NCI-H82 treated with DMSO at 0.1 percent for 48 hours (cell line): ENCODE data around the gene IL27RA.
A peak's percentile ranks its signal among the peaks of the same experiment; 100 is the strongest.
"Not testable (repeated sequence)": the region's sequence is repeated elsewhere in the genome, so short reads cannot be mapped to it uniquely, and the experiment has no call there.

Source experiments
- DNase-seq: peaks from one replicate; lab custom pipeline; 2025; ENCODE audit not compliant: unreplicated experiment; lab: John Stamatoyannopoulos, UW

The IL27RA gene

DNA sequence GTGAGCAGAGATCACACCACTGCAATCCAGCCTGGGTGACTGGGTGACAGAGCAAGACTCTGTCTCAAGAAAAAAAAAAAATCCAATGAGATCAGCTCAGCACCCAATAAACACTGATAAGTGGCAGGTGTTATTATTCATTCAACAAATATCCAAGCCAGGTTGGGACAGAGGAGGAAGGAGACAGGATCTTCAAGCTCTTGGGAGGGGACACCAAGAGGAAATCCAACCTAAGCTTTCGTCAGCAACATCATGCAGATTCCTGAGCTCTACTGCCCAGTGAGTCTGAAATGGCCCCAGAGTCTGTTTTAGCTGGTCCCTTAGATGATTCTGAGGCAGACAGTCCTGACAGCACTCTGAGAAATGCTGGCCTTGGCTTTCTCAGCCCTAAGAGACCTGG is 33.1 kb upstream of the IL27RA start:
- DNase-seq = no peak

DNA sequence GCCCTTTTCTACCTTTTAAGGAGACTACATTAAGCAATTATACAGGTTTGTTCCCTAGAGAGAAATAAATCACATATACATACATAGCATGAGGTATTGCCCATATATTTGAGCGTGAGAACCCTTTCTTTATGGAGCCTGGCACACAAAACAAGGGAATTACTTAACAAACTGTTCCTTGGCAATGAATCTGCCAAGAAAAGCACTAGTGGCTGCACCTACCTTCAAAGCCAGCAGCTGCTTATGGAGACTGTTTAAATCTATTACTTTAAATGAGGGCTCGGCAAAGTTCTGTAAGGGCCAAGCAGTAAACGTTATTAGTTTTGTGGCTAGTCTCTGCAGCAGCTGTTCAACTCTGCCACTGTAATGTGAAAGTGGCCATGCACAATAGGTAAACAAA is 32.5 kb upstream of the IL27RA start:
- no peak for DNase-seq

DNA sequence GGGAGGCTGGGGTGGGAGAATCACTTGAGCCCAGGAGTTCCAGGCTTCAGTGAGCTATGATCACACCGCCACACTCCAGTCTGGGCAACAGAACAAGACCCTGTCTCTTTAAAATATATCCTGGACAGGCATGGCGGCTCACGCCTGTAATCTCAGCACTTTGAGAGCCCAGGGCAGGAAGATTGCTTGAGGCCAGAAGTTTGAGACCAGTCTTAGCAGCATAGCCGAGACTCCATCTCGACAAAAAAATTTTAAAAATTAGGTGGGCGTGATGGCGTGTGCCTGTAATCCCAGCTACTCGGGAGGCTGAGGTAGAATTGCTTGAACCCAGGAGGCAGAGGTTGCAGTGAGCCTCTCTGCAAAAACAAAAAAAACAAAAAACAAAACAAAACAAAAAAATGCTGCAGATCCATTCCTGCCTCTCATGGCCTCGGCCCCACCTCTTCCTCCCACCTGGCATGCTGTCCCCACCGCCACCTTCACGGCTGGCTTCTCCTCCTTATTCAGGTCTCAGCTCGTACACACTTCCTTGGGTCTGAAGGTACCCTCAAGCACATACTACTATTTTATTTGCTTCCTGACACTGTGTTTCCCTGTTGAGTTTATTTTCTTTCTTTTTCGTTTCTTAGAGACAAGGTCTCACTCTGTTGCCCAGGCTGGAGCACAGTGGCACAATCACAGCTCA is 30.7 kb upstream of the IL27RA start:
- no peak for DNase-seq

DNA sequence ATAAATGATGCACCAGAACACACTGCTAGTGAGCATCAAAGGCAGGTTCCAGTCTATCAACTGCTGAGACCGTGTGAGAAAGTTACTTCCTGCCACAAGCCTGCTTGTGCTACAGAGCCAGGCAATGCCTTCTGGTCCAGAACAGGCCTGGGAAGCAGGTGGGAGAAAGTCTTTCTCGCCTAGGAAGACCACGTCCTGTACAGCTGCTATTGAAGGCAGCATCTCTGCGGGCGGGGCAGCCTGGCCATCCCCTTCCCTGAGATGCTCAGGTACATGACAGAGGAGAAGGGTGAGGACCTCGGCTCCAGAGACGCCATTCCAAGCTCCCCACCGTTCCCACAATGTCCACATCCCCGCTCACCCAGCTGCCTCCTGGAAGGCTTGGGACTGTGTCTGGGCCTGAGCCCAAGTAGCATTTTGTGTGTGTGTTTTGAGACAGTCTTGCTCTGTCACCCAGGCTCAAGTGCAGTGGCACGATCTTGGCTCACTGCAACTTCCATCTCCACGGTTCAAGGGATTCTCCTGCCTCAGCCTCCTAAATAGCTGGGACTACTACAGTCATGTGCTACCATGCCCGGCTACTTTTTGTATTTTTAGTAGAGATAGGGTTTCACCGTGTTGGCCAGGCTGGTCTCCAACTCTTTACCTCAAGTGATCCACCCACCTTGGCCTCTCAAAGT is 28.9 kb upstream of the IL27RA start:
- no peak for DNase-seq

DNA sequence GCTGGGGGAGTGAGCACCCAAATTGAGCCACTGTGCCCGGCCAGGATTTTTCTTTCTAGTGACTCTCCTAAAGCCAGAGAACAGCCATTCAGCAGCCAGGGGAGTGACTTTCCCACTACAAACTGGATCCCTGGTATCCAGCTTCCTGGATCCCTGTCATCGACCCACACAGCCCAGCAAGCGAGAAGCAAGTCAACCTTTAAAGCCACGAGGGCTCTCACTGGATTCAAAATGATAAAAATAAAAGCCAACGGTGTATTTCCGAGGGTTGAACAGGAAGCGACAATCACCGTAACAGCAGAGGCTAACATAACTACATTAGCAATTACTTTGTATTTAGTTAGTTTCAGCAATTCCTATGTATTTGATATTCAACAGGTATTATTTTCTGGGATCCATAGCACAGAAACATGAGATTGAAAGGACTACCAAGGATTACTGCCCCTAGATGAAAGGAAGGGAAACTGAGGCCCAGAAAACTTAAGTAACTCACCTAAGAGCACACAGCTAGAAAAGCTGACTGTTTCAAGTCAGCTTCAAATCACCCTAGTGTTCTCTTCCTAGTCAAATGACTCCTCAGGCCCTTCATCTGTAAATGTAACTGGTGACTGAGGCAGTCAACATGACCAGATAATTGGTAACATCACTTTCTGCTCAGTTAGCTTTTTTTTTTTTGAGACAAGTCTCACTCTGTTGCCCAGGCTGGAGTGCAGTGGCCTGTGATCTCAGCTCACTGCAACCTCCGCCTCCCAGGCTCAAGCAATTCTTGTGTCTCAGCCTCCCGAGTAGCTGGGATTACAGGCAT is 28.1 kb upstream of the IL27RA start:
- DNase-seq = no peak

DNA sequence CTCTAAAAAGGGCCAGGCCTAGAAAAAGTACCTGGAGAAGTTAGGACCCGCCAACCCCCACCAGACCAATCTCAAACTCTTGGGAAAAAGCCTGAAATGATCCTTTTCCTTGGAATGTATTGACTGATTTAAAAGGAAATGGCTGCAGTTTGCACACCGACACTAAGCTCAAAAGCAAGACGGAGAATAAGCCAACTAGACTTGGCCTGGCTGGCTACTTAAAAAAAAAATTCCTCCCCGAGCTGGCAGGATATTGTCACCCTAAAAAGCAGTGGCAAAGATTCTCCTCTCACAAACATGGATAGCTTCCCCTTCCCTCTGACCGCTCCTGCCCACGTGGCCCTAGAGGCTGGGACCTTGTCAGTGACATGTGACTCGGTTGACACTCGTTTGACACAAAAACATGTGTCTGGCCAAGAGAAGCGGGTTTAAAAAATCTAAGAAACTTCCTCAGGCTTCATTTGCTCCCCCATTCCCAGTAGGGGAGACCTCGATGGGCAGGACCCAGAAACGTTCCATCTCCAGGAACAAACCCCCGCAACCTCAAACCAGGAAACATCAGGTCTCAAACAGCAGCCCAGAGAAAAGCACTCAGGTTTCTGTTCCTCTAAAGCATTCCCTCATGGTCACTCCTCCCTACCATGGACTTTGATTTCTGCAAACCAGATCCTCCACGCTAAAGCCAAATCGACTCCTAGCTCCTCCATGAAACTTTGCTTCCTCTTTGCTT is 26.8 kb upstream of the IL27RA start:
- no peak for DNase-seq

DNA sequence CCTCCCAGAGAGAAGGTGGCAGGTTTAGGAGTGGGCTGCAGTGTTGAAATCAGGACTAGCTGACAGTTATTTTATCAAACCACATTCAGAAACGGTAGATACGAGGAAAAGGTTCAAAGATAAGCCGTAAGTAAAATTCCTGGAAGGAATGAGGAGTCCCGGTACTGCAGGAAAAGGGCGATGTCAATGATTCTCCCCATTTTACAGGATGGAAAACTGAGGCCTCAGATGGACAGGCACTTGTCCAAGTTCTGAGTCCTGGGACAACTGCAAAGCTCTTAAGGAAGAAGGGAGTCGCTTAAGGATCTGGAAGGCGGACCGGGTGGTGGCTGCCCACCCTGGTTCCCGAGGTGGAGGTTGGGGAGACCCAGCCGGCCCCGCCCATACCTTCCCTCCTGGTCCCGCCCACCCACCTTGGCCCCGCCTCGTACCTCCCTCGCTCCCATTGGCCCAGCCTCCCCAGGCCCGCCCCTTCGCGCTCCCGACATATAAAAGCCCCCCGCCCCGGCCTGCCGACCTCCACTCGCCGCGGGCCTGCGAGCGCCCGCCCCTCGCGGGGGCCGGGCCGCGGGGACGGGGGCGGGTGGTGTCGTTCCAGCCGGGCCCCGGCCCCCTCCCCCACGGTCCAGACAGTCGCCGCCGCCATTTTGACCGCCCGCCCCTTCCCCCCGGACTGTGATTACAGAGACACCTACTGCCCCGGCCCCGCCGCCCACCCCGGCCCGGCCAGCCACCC is 26.0 kb upstream of the IL27RA start:
- peak; percentile 68 for DNase-seq

DNA sequence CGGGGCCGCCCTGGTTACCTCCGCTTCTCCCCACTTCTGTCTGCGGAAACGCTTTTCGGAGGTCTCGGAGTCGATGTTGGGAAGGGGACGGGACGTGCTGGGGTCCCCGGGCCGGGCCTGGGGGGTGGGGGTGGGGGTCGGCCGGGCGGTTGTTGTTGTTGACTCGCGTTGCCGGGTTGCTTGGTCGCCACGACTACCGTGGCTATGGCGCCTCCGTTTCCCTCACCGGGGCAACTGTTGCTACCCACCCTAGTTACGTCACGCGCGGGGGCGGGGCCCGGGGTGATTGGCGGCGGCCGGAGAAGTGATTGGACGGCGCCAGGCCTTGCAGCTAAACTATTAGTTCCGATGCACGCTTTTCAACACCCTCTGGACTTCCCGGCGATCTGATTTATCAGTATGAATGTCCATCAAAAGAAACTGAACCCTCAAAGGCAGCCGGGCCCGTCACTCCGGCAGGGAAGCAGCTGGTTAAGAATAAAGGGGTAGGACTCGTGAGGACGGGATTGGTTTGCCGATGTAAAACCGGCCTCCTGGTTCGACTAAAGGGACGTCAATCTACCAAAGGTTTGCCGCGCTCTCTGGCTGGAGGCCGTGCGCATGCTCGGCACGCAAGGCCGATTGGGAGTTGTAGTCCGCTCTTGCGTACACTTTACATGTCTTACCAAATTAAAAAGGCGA is 25.3 kb upstream of the IL27RA start, which contains the start of gene RFX1:
TSS of gene RFX1 (minus strand) at position 236 of the 681 bp plus-strand sequence. CDS start 12,477 bp downstream, outside the sequence.
- DNase-seq = peak; percentile 100

DNA sequence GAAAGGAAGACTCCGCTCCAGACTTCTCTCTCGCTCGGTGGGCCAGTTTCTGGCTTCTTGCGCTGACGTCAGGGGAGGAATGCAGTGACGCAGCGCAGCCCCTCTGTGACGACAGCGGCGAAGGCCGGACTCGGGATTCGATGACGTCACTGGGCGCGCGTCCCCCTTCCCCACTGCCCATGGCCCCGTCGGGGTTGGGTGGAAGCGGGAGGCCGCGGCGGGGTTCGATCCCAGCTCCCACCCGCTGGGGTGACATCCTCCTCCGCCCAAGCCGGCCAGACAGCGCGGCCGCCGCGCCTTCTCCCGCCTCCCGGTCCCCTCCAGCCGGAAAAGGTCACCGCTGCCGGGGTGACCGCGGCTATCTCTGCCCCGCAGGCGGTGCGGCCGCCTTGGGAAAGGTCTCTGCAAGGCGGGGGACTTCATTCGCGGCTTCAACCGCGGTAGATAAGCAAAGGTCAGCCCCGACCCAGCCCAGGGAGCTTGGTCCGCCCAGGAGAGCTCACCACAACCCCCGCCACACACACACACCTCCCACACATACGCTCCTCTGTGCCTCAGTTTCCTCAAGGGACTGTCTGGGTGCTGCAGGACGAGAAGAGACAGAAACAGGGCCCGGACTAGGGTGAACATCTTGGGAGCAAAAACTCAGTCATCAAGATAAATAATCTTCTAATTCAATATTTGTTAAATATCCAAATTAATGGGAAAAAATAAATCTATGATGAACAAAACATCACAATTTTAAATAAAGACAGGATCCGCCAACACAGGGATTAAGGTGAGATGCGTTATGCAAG is 24.6 kb upstream of the IL27RA start:
- no peak for DNase-seq

DNA sequence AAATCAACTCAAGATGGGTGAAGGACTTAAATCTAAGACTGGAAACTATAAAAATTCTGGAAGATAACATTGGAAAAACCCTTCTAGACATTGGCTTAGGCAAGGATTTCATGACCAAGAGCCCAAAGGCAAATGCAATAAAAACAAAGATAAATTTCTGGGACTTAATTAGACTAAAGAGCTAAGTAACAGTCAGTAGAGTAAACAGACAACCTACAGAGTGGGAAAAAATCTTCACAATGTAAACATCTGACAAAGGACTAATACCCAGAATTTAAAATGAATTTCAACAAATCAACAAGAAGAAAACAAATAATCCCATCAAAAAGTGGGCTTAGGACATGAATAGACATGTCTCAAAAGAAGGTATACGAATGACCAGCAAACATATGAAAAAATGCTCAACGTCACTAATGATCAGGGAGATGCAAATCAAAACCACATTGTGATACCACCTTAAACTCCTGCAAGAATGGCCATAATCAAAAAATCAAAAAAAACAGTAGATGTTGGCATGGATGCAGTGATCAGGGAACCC is 19.1 kb upstream of the IL27RA start:
- DNase-seq = no peak

DNA sequence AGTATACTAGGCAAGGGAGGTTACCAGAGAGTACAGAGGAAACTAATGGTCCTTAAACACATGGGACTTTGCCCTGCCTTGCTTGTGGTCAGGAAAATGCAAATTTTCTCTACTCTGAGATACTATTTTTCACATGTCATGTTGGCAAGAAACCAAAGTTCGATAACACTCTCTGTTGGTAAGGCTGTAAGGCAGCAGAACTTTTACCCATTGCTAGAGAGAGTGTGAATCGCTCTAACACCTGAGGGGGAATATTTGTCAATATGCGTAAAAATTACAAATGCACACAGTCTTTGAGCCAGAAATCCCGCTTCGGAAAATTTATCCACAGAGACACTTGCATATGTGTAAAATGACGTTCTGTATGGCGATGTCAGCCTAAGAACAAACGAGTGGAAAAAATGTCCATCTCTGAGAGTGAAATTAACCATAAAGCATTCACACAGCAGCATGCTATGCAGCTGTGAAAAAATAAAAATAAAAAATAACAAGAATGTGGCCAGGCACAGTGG is 16.0 kb upstream of the IL27RA start:
- DNase-seq = no peak

DNA sequence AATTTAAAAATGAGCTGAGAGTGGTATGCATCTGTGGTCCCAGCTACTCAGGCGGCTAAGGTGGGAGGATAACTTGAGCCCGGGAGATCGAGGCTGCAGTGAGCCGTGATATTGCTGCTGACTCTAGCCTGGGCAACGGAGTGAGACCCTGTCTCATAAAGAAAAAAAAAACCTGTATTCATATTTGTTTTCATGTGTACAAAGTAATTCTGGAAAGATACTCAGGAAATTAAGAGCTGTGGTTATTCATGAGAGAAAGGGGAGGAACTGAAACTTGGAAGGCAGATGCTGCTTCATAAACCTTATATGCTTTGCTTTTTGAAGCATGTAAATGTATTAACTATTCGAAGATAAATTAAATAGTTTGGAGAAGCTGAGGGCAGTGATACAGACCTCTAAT is 12.5 kb upstream of the IL27RA start:
- no peak for DNase-seq

DNA sequence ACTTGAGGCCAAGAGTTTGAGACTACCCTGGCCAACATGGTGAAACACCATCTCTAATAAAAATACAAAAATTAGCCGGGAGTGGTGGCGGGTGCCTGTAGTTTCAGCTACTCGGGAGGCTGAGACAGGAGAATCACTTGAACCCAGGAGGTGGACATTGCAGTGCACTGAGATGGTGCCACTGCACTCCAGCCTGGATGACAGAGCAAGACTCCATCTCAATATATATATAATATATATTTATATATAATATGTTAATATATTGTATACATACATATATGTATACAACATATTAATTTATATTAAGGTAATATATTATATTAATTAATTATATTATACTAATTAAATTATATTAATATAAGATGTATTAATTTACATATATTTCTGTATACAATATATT is 11.8 kb upstream of the IL27RA start:
- DNase-seq = not testable (repeated sequence)

DNA sequence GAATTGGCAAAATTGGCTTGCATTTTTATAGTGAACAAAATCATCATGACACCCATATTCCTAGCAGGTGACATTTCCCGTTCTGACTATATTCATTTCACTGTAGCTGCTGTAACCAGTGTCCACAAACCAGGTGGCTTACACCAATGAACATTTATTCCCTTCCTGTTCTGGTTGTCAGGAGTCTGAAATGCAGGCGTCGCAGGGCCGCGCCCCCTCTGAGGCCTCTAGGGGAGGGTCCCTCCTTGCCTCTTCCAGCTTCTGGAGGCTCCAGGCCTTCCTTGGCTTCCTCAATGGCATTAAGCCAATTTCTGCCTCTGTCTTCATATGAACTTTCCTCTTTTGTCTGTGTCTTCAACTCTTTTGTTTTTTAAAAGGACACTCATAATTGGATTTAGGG is 10.1 kb upstream of the IL27RA start:
- DNase-seq = peak; percentile 50

DNA sequence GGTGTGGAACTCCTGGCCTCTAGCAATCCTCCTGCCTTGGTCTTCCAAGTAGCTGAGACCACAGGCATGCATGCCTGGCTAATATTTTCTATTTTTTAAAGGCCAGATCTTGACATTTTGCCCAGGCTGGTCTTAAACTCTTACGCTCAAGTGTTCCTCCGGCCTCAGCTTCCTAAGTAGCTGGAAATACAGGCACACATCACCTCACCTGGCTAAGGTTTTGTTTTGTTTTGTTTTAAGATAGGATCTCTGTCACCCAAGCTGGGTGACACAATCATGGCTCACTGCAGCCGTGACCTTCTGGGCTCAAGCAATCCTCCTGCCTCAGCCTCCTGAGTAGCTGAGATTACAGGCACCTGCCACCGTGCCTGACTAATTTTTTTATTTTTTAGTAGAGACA is 9.1 kb upstream of the IL27RA start:
- DNase-seq = no peak

DNA sequence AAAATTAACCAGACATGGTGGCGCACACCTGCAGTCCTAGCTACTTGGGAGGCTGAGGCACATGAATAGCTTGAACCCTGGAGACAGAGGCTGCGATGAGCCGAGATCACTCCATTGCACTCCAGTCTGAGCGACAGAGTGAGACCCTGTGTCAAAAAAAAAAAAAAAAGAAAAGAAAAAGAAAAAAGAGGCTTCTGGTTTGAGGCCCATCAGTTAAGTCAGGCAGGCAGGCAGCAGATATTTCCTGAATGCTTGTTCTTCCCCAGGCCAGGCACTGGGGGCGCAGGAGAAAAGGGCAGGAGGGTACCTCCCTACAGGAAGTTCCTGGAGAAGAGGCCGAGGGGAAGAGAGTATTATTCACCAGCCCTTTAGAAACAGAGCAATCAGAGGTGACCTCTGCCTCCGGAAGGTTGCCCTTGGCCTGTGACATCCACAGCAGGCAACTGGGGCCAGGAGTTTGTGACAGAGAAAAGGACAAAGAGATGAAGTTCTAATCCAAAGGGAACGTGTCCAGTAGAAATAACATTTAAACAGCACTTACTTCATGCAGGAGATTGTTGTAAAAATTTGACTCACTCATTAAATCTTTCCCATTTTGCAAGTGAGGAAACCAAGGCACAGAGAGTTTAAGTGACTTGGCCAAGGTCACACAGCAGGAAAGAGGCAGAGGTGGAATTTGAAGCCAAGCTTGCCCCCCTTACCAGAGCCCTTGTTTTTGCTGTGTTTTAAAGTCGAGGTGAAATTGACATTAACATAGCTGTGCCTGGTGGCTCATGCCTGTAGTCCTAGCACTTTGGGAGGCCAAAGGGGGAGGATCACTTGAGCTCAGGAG is 7.9 kb upstream of the IL27RA start:
- peak; percentile 29 for DNase-seq

DNA sequence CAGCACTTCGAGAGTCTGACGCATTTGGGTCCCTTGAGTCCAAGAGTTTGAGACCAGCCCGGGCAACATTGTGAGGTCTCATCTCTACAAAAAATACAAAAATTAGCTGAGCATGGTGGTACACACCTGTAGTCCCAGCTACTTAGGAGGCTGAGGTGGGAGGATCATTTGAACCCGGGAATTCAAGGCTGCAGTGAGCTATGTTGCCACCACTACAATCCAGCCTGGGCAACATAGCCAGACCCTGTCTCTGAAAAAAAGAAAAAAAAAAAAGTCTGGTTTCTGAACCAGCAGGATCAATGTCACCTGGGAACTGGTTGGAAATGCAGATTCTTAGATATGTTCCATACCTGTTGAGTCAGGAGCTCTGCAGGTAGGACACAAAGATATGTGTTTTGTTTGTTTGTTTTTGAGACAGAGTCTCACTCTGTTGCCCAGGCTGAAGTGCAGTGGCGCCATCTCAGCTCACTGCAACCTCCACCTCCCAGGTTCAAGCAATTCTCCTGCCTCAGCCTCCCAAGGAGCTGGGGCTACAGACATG is 4.8 kb upstream of the IL27RA start:
- DNase-seq = not testable (repeated sequence)
